Body of pancreas (tissue), 4 donors: Measurements from ENCODE around the gene OR5H2.

Experiments used
- POLR2A ChIP-seq, 3 donors: fragments of 450-650 bp; IDR thresholded peaks; one replicate each; pipeline ENCODE4 v1.6.1; 2016; ENCODE audit warnings: antibody characterized with exemption in 3 of 3, mild to moderate bottlenecking in 2 of 3
- TF ChIP-seq, protein P1 (sequence below), 7 experiments: fragments of 450-650 bp in 4 of 7; fragments of 200-600 bp in 3 of 7; sonication (generic) in 3 of 7; IDR thresholded peaks; one replicate each; pipeline ENCODE4 v1.5.1; 2016 to 2019; ENCODE audit warnings: antibody characterized with exemption in 7 of 7

DNA sequence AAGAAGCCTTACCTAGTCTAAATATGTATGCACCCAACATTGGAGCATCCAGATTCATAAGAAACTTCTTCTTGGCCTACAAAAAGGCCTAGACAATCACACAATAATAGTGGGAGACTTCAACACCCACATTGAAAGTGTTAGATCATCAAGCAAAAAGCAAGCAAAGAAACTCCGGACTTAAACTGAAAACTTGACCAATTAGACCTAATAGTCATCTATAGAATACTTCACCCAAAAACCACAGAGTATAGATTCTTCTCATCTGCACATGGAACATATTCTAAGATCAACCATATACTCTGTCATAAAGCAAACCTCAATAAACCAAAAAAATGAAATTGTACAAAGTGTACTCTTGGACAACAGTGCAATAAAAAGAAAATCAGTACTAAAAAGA is 49.0 kb downstream of the OR5H2 start:
- TF ChIP-seq, protein P1, sequence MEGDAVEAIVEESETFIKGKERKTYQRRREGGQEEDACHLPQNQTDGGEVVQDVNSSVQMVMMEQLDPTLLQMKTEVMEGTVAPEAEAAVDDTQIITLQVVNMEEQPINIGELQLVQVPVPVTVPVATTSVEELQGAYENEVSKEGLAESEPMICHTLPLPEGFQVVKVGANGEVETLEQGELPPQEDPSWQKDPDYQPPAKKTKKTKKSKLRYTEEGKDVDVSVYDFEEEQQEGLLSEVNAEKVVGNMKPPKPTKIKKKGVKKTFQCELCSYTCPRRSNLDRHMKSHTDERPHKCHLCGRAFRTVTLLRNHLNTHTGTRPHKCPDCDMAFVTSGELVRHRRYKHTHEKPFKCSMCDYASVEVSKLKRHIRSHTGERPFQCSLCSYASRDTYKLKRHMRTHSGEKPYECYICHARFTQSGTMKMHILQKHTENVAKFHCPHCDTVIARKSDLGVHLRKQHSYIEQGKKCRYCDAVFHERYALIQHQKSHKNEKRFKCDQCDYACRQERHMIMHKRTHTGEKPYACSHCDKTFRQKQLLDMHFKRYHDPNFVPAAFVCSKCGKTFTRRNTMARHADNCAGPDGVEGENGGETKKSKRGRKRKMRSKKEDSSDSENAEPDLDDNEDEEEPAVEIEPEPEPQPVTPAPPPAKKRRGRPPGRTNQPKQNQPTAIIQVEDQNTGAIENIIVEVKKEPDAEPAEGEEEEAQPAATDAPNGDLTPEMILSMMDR (IDR thresholded peaks at IDR 0.05): no peak
- TF ChIP-seq POLR2A (IDR thresholded peaks at IDR 0.05): no peak
